HG03558 (cell line): ENCODE data around the gene SERBP1.
"Not testable (repeated sequence)": the region's sequence is repeated elsewhere in the genome, so short reads cannot be mapped to it uniquely, and the experiment has no call there.

Experiments
- ATAC-seq: cut with Tn5 transposase; IDR thresholded peaks from one replicate; pipeline ENCODE4 v1.9.1; 2021; ENCODE audit warnings: moderate number of reproducible peaks; ENCODE audit not compliant: unreplicated experiment; ENCODE audit errors: extremely low read depth

The SERBP1 gene

DNA sequence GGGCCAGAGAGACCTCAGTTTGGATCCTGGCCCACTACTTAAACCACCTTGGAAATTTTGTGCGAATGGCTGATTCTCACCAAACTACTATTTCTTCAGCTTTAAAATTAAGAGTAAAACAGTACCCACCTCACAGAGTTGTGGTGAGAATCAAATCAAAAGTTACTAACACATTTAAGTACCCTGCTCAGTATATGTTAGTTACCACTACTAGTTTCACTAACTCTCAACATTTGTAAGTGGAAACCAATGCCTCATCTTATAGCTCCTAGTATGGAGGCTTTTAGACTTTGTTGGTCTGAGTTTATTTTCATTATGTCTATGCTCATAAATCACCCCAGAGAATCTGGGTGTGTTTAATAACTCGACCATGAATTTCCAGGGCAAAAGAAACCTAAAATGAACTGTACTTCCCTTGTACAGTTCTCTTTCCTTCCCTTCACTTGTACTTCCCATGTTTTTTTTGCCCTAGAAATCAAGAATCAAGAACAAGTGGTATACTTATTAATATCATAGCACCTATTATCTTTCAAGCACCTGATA lies 11.6 kb upstream of the SERBP1 start:
- no peak for ATAC-seq

DNA sequence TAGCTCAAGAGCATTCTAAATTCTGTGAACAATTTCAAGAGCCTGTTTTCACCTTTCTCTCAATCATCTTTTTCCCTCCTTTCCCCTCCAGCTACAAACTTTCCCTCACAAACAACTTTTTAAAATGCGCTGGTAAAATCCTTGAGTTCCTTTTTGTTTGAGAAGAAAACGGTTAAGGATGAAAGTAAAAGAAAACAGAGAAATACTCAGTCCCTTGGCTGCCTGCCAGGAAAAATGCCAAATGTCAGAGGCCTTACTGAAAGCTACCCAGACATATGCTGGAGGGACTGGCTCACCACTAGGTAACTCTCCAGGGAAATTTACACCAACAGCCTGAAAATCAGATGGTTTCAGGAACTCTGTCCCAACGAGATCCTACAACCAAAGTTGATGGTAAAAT lies 11.0 kb upstream of the SERBP1 start:
- ATAC-seq, result no peak

DNA sequence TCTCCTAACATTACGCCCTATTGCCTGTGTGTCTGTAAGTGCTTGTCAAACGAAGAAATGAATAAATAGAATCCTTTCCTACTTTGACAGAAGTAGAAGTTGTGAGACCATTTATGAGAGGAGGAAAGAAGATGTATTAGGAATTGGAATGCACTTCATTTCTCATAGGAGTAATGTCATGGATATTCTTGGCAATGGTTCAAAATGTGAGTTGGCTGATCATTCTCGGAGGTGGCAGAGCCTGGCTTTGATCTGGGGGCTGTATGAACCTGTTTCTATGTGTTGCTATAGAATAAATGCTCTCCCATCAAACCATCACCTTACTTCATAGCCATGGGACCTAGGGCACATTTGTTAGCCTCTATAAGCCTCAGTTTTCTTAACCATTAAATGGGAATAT lies 10.1 kb upstream of the SERBP1 start:
- ATAC-seq, result no peak

DNA sequence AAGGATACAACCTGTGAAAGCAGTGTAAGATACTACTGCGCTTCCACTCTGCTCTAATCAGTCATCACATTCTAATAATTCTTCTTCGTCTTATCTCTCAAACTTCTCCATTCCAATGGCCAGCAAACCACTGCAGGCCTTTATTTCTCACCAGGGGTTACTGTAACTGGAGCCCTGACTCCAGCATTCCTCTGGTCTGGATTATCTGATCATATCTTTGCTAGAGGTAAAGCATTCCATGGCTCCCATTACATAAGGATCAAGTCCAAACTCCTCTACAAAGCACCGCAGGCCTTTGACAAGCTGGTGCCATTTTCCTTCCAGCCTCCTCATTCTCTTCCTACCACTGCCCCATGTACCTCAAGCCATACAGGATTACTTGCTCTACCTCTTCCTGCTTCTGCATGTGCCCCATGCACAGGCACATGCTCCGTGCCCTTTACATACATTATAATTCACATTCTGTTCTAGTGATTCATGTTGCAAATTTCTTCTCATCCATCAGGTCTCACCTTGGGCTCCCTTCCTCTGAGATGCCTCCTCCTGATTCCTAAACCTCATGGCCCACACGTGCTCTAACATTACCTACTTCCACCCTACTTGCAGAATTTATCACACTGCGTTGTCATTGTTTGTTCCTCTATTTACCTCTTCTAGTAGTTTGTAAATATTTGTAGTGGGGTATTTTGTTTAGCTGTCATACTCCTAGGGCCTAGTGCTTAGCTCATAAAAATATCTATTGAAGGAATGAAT lies 9.3 kb upstream of the SERBP1 start:
- no peak for ATAC-seq

DNA sequence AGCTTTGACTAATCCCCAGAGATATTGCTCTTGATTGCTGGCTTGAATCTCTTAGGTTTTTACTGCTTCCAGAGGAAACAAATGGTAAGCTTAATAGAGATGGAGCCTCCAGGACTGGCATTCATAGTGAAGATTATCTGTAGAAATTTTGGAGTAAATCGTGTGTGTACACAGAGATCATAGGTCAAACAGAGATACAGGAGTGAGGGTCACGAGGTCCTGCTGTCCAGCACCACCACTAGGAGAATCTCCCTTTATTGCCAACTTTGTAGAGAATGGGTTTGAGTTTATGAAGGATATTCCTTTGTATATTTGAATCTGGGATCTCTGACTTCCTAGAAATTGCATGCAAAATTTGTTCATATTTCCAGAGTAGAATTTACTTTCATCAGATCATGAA lies 7.8 kb upstream of the SERBP1 start:
- no peak for ATAC-seq

DNA sequence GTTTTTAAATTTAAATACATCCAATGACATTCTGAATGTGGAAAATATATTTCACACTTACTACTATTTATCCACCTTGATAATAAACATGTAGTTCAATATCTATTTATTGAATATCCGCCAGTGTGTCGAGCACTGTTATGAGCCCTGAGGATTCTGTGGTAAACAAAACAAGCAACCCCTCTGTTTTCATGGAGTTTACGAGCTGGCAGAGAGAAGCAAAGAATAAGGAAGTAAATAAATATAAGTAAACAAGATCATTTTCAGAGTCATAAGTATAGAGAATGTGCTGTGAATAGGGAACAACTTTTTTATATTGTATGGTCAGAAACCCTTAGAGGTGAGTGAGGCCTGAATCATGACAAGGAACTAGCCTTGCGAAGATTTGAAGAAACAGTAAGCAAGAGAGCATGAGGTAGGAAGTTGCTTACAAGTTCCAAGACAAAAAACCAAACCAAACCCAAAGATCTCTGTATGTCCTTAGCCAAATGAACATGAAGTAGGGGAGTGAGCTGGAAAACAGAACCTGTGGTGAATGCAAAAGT lies 6.4 kb upstream of the SERBP1 start:
- no peak for ATAC-seq

DNA sequence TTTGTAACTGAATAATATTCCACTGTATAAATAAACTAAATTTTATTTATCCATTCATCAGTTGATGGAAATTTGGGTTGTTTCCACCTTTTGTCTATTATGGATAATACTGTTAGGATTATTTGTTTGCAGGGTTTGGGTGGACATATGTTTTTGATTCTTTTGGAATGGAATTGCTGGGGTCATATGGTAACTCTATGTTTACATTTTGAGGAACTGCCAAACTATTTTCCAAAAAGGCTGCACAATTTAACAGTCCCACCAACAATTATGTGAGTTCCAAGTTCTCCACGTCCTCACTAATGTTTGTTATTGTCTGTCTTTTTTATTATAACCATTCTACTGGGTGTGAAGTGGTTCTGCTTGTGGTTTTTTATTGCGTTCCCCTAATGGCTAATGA lies 4.3 kb upstream of the SERBP1 start:
- no peak for ATAC-seq

DNA sequence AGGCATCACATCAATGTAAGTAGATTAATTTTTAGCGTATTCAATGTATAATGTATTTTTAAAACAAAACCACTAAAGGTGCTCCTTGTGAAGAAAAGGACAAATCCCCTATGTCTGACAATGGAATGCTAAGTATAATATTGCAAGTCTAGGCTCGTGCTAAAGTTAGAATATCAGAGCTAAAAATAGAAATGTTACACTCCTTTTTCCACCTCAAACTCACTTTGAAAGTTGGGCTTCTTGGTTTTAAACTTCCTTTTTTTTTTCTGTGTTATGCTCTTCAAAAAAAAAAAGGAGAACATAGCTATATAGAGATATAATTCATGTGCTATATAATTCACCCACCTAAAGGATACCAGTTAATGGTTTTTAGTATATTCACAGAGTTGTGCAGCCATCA lies 3.6 kb upstream of the SERBP1 start:
- ATAC-seq, result no peak

DNA sequence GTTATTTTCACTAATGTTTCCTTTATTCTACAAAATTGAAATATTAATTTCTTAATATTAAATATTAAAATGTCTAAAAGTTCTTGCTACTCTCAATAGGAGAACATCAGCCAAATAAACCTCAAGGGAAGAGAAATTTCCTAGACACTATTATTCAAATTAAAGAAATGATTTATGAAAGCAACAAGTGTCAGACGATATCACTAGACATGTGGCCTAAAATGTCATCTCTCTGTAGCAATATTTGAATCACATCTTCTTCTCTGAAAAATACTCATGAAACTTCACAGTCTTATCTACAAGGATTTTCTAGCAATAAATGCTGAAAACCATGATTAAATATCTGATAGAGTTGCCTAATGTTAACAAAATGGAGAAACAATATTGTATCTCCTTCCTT lies 2.5 kb upstream of the SERBP1 start:
- no peak for ATAC-seq

DNA sequence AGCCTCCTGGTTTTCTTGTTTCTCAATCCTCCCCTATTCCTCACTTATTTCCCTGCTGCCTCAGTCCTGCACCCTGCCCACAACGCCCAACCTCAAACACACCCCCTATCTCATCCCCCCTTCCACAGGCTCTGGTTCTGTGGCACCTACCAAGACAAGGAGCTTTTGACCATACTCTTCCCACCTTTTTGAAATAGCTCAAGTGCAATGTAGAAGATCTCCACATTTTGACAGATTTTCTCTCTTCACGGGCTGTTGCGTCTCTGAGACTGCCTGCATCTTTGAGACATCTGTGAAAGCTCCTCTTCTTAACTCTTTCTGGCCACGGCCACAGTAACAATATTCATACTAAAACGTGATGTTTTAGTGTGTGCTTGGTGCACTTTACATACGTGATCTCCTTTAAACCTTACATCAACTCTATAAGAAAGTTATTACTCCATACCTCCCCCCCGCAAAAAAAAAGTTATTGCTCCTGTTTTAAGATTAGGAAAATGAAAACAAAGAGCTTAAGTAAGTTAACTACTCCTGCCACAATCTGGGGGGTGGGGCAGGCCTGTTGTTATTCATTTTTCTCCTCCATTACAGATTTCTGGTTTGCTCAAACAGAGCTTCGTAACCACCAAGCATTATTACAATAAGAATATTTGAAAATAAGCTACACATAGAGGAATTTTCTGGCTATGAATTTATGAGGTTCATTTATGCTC lies 1.8 kb upstream of the SERBP1 start:
- no peak for ATAC-seq

DNA sequence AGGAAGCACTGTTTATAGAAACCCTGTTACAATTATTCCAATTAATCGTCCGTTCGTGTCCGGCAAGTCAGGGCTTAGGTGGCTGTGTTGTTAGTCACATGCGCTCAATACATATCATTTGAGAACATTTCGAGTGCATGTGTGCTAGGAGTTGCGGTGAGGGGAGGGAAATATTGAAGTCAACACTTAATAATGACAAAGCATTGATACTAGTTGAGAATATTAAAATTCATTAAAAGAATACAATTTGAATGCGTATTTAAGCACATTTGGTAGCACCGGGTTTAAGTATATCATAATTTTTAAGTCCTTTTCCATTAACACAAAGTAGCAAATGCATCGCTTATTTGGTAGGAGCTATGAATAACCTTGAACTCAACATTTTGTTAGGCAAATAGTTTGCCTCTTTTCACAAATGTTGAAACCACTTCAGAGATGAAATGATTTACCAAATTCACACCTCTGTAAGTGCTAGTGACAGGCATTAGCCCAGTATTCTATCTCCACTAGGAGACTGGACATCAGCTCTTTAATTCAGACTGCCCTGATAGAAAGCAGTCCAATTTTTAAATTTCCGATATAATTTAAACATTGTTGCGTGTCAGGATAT lies 1.1 kb upstream of the SERBP1 start:
- no peak for ATAC-seq

DNA sequence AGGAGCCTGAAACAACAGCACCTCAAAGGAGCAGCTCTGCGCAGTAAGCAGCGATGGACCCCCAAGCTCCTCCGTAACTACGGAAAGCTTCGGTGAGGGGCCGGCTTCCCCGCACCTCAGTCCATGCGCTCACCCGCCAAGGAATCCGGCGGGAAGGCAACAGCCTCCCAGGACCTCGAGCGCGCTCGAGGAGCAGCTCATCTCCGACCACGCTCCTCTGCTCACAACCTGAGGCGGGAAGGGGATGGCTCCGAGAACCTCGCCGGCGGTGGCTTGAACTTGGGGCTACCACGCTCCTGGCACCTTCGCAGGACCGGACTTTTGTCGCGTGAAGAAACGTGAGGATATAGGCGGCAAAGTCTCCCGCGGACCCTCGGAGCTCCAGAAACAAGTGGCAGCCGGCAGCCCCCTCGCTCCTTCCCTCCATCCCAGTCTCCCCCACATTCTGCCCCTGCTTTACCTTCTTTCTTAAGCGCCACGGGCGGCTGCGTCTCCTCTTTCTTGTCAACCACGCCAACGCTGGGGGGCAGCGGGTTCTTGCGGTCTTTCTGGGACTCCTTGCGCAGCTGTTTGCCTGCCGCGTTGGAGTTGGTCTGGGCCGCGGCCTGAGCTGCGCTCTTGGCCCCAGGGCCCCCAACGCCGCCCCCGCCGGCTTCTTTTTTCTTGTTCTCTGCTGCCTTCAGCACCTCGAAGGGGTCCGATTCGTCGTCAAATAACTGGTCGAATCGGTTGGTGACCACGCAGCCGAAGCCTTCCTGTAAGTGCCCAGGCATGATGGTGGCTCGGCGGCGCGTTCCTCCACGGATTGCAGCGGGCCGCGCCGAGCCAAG lies 459 bp downstream of the SERBP1 start:
- ATAC-seq, result no peak

DNA sequence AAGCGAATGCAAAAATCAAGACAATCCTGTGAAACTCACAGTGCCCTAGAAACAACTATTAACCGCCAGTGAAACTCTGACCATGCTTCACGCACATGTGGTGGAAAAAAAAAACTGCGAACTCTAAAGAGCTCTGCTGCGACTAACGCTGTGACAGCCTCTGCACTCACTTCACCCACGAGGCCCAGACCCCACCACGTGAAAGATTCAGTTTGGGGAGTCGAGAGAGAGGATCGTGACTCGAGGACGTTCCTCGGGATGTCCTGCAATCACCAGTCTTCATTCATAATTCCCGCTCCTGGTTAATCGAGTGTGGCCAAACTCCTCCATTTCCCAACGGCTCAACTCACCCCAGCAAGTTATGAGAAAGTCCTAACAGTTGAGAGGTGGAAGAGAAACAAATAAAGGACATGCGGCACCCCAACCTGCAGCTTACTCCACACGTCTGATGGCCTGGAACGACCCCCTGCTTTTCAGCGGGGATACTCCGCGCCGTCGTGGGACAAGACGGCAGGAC lies 1.1 kb downstream of the SERBP1 start:
- ATAC-seq, result no peak

DNA sequence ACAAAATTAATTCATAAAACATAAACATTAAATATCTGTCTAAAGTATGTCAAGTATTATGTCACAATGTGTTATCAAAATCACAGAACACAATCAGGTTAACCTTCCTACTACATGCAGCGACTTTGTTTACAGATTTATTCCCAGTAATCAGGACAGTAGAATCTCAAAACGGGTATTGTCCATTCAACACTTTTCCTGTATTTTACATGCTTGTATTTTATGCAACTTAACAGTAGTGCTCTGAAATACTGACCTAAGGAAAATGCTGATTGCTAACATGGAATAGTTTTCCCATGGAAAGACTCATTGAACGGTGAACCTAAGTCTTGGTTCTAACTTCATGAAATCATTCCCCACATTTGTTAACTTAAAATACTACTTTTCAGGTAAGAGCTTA lies 2.3 kb downstream of the SERBP1 start:
- no peak for ATAC-seq

DNA sequence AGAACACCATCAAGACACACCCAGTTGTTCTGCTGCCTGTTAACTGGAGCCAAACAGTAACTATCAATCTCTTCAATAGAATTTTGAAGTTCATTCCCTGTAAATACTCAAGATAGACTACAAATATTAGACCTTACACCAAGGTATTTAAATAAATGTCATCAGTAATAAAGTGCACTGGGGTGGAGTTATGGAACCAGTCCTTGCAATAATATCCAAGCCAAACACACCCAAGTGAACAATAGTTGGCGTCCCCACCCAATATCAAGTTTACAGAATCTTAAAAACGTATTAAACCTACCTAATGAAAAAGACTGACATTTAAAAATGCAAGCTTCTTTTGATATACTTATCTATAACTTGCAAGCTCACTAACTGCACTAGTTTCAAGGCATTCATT lies 2.7 kb downstream of the SERBP1 start:
- ATAC-seq, result no peak

DNA sequence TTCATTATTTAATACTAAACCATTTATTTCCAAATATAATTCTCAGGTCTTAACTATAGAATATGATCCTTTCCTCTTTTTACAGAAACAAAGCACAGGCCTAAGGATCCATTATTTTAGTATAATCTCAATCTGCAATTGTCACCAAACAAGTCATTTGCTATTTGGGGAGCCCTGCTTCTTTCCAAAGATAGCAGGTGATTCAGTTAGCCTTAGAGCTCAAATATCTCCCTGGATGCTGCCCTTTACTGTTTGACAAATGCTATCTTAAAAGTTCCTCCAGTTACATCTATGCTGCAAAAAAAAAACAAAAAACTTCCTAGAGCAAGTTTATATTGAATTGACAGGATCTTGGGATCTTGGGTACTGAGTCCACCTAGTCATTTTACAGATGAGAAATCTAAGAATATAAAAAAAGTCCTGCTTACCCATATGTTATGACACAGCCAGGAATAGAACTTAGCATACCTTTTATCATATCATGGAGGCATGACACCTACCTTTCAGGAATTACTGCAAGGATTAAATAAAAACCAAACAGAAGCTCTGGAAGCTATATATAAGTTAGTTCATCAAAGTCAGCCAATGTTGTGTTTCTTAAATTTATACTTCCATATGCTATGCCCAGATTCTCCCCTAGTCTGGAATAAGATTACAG lies 9.2 kb downstream of the SERBP1 start:
- no peak for ATAC-seq

DNA sequence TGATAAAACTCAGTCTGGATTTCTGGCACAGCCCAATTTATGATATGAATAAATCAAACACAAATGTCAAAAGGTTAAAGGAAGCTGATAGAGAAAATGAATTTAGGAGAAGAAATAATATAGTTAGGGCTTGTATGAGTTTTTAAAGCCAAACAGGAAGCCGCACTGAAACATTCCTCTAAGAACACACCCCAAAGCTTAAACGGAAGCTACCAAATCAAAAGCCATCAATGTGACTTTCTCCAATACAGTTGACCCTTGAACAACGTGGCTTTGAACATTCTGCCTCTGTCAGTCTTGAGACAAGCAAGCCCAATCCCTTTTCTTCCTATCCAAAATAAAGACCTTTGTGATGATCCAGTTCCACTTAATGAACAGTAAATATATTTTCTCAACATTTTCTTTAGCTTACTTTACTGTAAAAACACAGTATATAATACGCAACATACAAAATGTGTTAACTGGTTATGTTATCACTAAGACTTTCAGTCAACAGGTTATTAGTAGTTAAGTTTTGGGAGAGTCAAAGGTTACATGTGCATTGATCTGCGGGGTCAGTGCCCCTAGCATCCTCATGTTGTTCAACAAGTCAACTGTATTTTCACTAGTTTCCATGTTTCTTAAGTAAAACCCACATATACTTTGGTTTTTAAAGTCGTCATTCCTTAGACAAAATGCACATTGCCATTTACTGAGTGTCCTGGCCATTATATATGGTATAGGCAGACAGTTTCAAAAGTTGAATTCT lies 11.2 kb downstream of the SERBP1 start:
- ATAC-seq, result no peak

DNA sequence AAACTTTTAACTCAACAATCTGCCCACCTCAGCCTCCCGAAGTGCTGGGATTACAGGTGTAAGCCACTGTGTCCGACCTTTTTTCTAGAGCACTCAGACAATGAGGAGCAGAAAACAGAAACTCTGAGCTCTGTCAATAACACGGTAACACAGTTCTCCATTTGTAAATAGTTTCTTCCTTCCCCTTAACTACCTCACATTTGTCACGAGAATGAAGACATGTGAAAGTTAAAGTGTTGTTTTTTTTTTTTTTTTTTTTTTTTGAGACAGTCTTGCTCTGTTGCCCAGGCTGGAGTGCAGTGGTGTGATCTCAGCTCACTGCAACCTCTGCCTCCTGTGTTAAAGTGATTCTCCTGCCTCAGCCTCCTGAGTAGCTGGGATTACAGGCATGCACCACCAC lies 12.5 kb downstream of the SERBP1 start:
- ATAC-seq, result not testable (repeated sequence)

DNA sequence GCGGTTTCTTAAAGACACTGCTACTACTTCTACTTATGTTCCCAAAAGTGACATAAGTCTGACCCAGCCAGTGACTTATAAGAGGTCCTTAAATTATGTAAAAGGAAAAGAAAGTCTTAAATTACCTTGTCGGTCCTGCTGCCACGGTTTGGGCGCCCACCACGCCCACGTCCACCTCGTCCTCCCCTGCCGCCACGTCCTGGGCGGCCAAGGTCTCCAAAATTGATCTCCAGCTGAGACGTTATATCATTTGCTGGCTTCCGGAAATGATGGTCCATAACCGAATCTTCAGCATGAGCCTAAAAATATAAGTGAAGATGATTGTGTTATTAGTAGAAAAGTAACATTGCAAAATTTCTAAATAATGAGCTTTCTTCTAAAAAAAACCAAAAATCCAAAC lies 15.2 kb downstream of the SERBP1 start:
- no peak for ATAC-seq
